Transverse colon (tissue), 4 donors: Measurements from ENCODE around the gene RTL10.

Experiments
- POLR2AphosphoS5 ChIP-seq, 3 donors: sonication (generic); formaldehyde crosslinking; IDR thresholded peaks; one replicate each; pipeline ENCODE4 v1.6.1; 2016; ENCODE audit warnings: antibody characterized with exemption in 3 of 3
- TF ChIP-seq, protein P1 (sequence below), 5 experiments: fragments of 200-600 bp in 3 of 5; fragments of 450-650 bp in 2 of 5; sonication (generic) in 3 of 5; IDR thresholded peaks; 1 replicate in 2 of 5; 2 replicates in 3 of 5; pipeline ENCODE4 v1.5.1; 2016 to 2017; ENCODE audit warnings: antibody characterized with exemption in 5 of 5, inconsistent platforms in 3 of 5, mild to moderate bottlenecking in 2 of 5, moderate library complexity in 1 of 5

- TF ChIP-seq, protein P1, sequence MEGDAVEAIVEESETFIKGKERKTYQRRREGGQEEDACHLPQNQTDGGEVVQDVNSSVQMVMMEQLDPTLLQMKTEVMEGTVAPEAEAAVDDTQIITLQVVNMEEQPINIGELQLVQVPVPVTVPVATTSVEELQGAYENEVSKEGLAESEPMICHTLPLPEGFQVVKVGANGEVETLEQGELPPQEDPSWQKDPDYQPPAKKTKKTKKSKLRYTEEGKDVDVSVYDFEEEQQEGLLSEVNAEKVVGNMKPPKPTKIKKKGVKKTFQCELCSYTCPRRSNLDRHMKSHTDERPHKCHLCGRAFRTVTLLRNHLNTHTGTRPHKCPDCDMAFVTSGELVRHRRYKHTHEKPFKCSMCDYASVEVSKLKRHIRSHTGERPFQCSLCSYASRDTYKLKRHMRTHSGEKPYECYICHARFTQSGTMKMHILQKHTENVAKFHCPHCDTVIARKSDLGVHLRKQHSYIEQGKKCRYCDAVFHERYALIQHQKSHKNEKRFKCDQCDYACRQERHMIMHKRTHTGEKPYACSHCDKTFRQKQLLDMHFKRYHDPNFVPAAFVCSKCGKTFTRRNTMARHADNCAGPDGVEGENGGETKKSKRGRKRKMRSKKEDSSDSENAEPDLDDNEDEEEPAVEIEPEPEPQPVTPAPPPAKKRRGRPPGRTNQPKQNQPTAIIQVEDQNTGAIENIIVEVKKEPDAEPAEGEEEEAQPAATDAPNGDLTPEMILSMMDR (IDR thresholded peaks at IDR 0.05): no peak
- TF ChIP-seq POLR2AphosphoS5 (IDR thresholded peaks at IDR 0.05): no peak
These were observed 48.4 kb upstream of the RTL10 start for GRCh38 chr22:19903031-19903430.
